ENCODE data around the gene ABCB11. TPM values are rescaled to one million over a fixed set of nuclear protein-coding genes. Genes with fewer than 3 reads are reported as not detected.

ABCB11 gene
- total and polyA plus RNA-seq, 10 of the 15 experiments (the other 5 are each of a cell fraction or from before 2014, with no cell fraction given): not detected

- TF ChIP-seq, protein P1, sequence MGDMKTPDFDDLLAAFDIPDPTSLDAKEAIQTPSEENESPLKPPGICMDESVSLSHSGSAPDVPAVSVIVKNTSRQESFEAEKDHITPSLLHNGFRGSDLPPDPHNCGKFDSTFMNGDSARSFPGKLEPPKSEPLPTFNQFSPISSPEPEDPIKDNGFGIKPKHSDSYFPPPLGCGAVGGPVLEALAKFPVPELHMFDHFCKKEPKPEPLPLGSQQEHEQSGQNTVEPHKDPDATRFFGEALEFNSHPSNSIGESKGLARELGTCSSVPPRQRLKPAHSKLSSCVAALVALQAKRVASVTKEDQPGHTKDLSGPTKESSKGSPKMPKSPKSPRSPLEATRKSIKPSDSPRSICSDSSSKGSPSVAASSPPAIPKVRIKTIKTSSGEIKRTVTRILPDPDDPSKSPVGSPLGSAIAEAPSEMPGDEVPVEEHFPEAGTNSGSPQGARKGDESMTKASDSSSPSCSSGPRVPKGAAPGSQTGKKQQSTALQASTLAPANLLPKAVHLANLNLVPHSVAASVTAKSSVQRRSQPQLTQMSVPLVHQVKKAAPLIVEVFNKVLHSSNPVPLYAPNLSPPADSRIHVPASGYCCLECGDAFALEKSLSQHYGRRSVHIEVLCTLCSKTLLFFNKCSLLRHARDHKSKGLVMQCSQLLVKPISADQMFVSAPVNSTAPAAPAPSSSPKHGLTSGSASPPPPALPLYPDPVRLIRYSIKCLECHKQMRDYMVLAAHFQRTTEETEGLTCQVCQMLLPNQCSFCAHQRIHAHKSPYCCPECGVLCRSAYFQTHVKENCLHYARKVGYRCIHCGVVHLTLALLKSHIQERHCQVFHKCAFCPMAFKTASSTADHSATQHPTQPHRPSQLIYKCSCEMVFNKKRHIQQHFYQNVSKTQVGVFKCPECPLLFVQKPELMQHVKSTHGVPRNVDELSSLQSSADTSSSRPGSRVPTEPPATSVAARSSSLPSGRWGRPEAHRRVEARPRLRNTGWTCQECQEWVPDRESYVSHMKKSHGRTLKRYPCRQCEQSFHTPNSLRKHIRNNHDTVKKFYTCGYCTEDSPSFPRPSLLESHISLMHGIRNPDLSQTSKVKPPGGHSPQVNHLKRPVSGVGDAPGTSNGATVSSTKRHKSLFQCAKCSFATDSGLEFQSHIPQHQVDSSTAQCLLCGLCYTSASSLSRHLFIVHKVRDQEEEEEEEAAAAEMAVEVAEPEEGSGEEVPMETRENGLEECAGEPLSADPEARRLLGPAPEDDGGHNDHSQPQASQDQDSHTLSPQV (IDR thresholded peaks at IDR 0.05): no peak
- TF ChIP-seq KLF5 (IDR thresholded peaks at IDR 0.05; ENCODE audit: partially characterized antibody) (no peak), MTA2 (IDR thresholded peaks at IDR 0.05; ENCODE audit: low read depth) (no peak), BMI1 (IDR thresholded peaks at IDR 0.05; ENCODE audit: borderline replicate concordance) (no peak), ZNF217 (IDR thresholded peaks at IDR 0.05) (no peak), RAD21 (IDR thresholded peaks at IDR 0.05; ENCODE audit: insufficient read depth, low read depth, low read length) (no peak), CBX3 (IDR thresholded peaks at IDR 0.05; ENCODE audit: borderline replicate concordance, low read depth) (no peak), HDGF (IDR thresholded peaks at IDR 0.05) (no peak), NR2C1 (IDR thresholded peaks at IDR 0.05) (no peak)
- TF ChIP-seq, protein P2, sequence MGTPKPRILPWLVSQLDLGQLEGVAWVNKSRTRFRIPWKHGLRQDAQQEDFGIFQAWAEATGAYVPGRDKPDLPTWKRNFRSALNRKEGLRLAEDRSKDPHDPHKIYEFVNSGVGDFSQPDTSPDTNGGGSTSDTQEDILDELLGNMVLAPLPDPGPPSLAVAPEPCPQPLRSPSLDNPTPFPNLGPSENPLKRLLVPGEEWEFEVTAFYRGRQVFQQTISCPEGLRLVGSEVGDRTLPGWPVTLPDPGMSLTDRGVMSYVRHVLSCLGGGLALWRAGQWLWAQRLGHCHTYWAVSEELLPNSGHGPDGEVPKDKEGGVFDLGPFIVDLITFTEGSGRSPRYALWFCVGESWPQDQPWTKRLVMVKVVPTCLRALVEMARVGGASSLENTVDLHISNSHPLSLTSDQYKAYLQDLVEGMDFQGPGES (IDR thresholded peaks at IDR 0.05): no peak
Measured at GRCh38 chr2:168944065-168944464, 87.1 kb downstream of the ABCB11 start (continued).

All from GM12878 (cell line).